ENCODE data around the gene SLC15A2. TPM values are rescaled to one million over a fixed set of nuclear protein-coding genes. Genes with fewer than 3 reads are reported as not detected.
"Not testable (repeated sequence)": the region's sequence is repeated elsewhere in the genome, so short reads cannot be mapped to it uniquely, and the experiment has no call there.

SLC15A2 gene, protein sequence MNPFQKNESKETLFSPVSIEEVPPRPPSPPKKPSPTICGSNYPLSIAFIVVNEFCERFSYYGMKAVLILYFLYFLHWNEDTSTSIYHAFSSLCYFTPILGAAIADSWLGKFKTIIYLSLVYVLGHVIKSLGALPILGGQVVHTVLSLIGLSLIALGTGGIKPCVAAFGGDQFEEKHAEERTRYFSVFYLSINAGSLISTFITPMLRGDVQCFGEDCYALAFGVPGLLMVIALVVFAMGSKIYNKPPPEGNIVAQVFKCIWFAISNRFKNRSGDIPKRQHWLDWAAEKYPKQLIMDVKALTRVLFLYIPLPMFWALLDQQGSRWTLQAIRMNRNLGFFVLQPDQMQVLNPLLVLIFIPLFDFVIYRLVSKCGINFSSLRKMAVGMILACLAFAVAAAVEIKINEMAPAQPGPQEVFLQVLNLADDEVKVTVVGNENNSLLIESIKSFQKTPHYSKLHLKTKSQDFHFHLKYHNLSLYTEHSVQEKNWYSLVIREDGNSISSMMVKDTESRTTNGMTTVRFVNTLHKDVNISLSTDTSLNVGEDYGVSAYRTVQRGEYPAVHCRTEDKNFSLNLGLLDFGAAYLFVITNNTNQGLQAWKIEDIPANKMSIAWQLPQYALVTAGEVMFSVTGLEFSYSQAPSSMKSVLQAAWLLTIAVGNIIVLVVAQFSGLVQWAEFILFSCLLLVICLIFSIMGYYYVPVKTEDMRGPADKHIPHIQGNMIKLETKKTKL
- total RNA-seq (1 to 10 TPM in 6 of 7 donors, under 1 TPM in 1; 0.61 to 9.4 (median 1.5) TPM), polyA plus RNA-seq (1 to 10 TPM in 1 of 2 donors, under 1 TPM in 1; 0.23 to 2.5 TPM)
- long read RNA-seq, donor 1 = 0 reads
- long read RNA-seq, donor 2 = 0 reads
- long read RNA-seq, donor 3, full-length matches to known transcripts = 1 of 1 reads
- long read RNA-seq, donor 3, partial matches to known transcripts = 0 of 1 reads
- long read RNA-seq, donor 3, other reads (novel, unspliced or antisense) = 0 of 1 reads

DNA sequence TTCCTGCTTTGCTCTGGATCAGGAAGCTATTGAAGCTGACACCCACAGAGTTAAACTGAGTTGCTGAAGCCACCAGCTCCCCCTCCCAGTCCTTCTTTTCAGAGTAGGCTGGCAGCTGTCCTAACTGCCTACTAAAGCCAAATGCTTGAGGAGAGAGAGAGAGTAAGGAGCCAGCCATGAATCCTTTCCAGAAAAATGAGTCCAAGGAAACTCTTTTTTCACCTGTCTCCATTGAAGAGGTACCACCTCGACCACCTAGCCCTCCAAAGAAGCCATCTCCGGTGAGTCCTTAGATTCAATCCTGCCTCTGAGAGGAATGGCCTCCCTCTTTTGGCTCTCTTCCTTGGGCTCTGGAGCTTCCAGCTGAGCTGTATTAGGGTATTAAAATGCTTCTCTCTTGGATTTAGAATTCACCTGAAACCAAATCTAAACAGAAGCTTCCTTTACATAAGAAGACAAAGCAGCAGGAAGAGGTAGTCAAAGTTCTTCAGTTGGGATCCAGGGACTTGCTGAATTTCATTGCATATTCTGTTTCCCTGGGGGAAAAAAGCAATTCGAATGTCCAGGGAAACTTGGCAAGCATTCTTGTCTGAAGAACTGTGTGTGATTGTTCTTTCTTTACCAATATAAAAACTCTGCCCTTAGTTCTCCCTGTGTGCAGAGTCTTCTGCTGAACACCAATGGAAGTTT lies at the start of gene SLC15A2:
Gene SLC15A2 (plus strand): TSS at position 101 of the 690 bp plus-strand sequence. CDS start 76 bp downstream, at position 177.
- H3K4me1 ChIP-seq (ENCODE audit: insufficient read depth) = no peaks in the 10 kb centered on the region
- no peak within 1 kb of the TSS for H3K27ac ChIP-seq
- WGBS, 3 donors = 6 to 20% (median 16%) methylated on average over 3 of the region's 3 CpGs
- DNase-seq = no peak
- intact Hi-C loops (cut with DNase I) = no loop called here
- H3K4me3 ChIP-seq = no peak within 1 kb of the TSS
- no peaks in the 10 kb centered on the region for H3K9me3 ChIP-seq
- TF ChIP-seq EP300 (IDR thresholded peaks at IDR 0.05) = no peak
- no peak for TF ChIP-seq CTCF (IDR thresholded peaks at IDR 0.05)
- no peak for TF ChIP-seq POLR2A (IDR thresholded peaks at IDR 0.05)
- no peaks in the 10 kb centered on the region for H3K36me3 ChIP-seq
- no peaks in the 10 kb centered on the region for H3K27me3 ChIP-seq

- no peak for TF ChIP-seq EP300 (IDR thresholded peaks at IDR 0.05)
- TF ChIP-seq POLR2A (IDR thresholded peaks at IDR 0.05) = no peak
- H3K4me1 ChIP-seq (ENCODE audit: insufficient read depth) = no peaks in the 10 kb centered on the region
- 94 to 96% (median 95%) methylated on average over 7 of the region's 7 CpGs for WGBS, 3 donors
- H3K9me3 ChIP-seq = no peaks in the 10 kb centered on the region
- H3K36me3 ChIP-seq = no peaks in the 10 kb centered on the region
- intact Hi-C loops (cut with DNase I) = no loop called here
- H3K27ac ChIP-seq = no peak overlapping the region
- no peak for DNase-seq
- H3K4me3 ChIP-seq = no peak overlapping the region
- no peaks in the 10 kb centered on the region for H3K27me3 ChIP-seq
These were observed 49.3 kb upstream of the SLC15A2 start for GRCh38 chr3:121844892-121845291.

DNA sequence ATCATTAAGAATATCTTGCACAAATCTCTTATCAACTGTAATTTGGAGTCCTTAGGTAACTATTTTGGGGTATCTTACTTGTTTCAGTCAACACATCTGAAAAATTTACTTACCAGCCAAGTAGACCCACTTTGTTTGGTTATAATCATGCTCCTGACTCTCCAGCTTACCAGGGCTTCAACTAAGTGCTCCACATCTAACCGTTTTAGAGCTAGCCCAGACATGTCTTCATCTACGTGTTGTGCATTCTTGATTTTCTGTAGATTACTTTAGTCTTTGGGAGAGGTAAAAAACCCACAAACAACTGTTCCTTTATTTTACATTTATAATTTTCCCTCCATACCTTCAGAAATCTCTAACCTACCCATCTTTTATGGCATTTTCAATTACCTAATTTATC lies 41.9 kb upstream of the SLC15A2 start:
- Histone ChIP-seq H3K4me3 (no peak overlapping the region), H3K27me3 (no peaks in the 10 kb centered on the region), H3K27ac (no peak overlapping the region), H3K9me3 (no peaks in the 10 kb centered on the region), H3K36me3 (no peaks in the 10 kb centered on the region), H3K4me1 (ENCODE audit: insufficient read depth) (no peaks in the 10 kb centered on the region)
- no peak for DNase-seq
- no peak for TF ChIP-seq POLR2A (IDR thresholded peaks at IDR 0.05)
- TF ChIP-seq EP300 (IDR thresholded peaks at IDR 0.05) = no peak
- TF ChIP-seq CTCF (IDR thresholded peaks at IDR 0.05) = no peak
- intact Hi-C loops (cut with DNase I) = no loop called here
- 90 to 94% (median 92%) methylated on average over 2 of the region's 2 CpGs for WGBS, 3 donors

- Histone ChIP-seq H3K36me3 (no peaks in the 10 kb centered on the region), H3K4me1 (ENCODE audit: insufficient read depth) (no peaks in the 10 kb centered on the region), H3K4me3 (no peak overlapping the region), H3K9me3 (no peaks in the 10 kb centered on the region), H3K27ac (no peak overlapping the region), H3K27me3 (no peaks in the 10 kb centered on the region)
- intact Hi-C loops (cut with DNase I) = no loop called here
- no peak for TF ChIP-seq CTCF (IDR thresholded peaks at IDR 0.05)
- TF ChIP-seq POLR2A (IDR thresholded peaks at IDR 0.05) = no peak
- TF ChIP-seq EP300 (IDR thresholded peaks at IDR 0.05) = no peak
- WGBS, 3 donors = 44 to 45% (median 45%) methylated on average over 5 of the region's 5 CpGs
- DNase-seq = no peak
These were observed 38.6 kb upstream of the SLC15A2 start for GRCh38 chr3:121855555-121855954.

DNA sequence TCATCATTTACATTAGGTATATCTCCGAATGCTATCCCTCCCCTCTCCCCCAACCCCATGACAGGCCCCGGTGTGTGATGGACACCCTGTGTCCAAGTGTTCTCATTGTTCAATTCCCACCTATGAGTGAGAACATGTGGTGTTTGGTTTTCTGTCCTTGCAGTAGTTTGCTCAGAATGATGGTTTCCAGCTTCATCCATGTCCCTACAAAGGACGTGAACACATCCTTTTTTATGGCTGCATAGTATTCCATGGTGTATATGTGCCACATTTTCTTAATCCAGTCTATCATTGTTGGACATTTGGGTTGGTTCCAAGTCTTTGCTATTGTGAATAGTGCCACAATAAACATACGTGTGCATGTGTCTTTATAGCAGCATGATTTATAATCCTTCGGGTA lies 36.4 kb upstream of the SLC15A2 start:
- H3K27me3 ChIP-seq; H3K36me3 ChIP-seq; H3K27ac ChIP-seq; intact Hi-C loops (cut with DNase I); H3K9me3 ChIP-seq; H3K4me1 ChIP-seq (ENCODE audit: insufficient read depth); H3K4me3 ChIP-seq; DNase-seq: not testable (repeated sequence)
- WGBS, 3 donors = 78 to 91% (median 85%) methylated on average over 4 to 5 of the region's 5 CpGs

DNA sequence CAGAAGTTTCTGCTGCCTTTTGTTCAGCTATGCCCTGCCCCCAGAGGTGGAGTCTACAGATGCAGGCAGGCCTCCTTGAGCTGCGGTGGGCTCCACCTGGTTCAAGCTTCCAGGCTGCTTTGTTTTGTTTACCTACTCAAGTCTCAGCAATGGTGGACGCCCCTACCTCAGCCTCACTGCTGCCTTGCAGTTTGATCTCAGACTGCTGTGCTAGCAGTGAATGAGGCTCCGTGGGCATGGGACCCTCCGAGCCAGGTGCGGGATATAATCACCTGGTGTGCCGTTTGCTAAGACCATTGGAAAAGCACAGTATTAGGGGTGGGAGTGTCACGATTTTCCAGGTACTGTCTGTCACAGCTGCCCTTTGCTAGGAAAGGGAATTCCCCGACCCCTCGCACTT lies 31.0 kb upstream of the SLC15A2 start:
- intact Hi-C loops (cut with DNase I); H3K4me1 ChIP-seq (ENCODE audit: insufficient read depth); H3K36me3 ChIP-seq; H3K27me3 ChIP-seq; H3K27ac ChIP-seq; H3K4me3 ChIP-seq; H3K9me3 ChIP-seq; DNase-seq: not testable (repeated sequence)
- 95 to 99% (median 95%) methylated on average over 9 of the region's 9 CpGs for WGBS, 3 donors

All from ovary (tissue), 10 donors.